GM18873 (cell line): ENCODE data around the gene SNX5.
A peak's percentile ranks its signal among the peaks of the same experiment; 100 is the strongest.

Source experiments
- ATAC-seq: cut with Tn5 transposase; IDR thresholded peaks from one replicate; pipeline ENCODE4 v1.9.1; 2021; ENCODE audit warnings: mild to moderate bottlenecking, moderate library complexity, moderate number of reproducible peaks; ENCODE audit not compliant: unreplicated experiment, low FRiP score

SNX5 gene

DNA sequence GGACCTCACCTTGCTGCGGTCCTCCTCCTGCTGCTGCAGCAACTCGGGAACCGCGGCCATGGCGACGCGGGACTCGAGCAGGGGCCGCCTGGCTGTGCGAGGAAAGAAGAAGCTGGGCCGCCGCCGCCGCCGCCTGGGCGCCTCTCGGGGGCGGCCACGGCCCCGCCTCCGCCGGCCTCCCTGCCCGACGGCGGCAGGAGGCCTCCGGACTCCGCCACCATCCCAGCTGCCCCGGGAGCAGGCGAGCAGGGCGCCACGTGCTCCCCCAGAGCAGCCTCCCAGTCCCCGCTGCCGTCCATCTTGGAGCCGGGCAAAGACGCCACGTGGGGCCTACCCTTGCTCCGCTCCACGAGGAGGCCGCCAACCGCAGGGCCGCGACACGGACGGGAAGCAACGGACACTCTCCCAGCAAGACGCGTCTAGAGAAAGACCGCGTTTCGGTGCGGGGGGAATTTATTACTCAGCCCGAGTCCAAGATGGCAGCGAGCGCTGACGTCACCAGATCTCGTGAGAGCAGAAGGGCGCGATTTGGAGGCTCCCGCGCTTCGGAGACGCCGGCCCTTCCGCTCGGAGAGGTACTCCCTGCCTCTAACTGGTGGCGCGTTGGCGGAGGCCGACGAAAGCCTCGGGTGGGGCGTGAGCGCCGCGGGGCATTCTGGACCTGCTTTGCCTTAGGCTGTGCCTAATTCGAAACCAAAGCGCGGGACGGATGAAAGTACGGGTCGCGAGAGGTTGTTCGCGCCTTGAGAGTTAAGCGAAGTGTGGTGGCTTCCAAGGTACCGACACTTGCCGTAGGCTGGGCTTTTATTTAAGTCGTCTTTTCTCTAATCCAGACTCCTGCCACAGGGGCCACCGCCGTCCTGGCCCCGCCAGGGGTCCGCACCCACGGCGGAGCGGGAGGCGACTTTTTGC, at the start of gene SNX5, which contains the start of gene MGME1:
Gene SNX5, minus strand, starts transcription at position 429 of the 912 bp plus-strand sequence. Its CDS starts 369 bp downstream, at position 60.
Gene MGME1, plus strand, starts transcription at position 653 of the 912 bp plus-strand sequence. CDS start 842 bp downstream, outside the sequence.
- peak; percentile 77 for ATAC-seq

DNA sequence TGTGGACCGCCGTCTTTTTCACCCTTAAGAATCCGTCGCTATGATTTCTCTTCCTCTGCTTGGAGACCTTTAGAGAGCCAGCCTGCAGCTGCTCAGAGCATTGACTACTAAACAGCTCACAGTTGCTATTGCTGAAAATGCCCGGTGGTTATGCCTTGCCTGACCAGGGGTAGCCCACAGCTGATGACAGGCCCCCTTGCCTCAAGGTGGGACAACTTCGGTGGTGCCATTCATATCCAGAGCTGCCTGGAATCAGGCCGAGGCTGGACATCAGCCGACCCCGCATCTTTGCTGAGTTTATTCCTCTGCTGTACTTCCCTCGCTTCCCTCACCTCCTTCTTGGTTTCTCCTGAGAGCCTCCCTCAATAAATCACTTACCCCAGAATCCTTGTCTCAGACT, 49.5 kb upstream of the SNX5 start:
- no peak for ATAC-seq

DNA sequence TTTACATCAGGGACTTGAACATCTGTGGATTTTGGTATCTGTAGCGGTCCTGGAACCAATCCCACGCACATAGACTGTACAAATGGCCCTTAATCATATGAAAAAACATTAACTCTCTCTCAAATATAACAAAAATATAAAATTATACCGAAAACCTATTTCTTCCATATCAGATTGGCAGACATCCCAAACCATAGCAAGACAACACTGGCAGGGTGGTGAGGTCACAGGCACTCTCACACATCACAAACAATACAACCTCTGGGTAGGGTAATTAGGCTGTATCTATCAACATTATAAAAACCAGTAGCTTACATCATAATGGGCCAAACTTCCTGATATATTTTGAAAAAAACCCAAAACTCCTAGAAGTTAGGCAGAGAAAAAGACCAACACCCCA, 48.2 kb upstream of the SNX5 start:
- no peak for ATAC-seq

DNA sequence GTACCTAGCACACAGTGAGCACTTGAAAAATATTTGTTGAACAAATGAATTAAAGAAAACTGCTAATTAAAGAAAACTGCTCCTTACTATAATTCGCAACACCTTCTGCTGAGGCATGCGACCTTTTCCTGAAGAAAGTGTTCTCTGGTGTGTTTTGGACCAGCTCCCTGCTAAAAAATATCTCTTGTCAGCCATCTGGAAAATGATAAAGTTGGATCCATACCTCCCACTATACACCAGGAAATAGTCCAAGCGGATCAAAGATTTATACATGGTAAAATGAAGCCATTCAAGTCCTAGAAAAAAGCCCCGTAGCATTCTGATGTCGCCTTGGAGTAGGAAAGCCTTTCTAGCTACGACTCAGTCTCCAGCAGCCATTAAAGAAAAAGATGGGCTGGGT, 45.8 kb upstream of the SNX5 start:
- no peak for ATAC-seq

DNA sequence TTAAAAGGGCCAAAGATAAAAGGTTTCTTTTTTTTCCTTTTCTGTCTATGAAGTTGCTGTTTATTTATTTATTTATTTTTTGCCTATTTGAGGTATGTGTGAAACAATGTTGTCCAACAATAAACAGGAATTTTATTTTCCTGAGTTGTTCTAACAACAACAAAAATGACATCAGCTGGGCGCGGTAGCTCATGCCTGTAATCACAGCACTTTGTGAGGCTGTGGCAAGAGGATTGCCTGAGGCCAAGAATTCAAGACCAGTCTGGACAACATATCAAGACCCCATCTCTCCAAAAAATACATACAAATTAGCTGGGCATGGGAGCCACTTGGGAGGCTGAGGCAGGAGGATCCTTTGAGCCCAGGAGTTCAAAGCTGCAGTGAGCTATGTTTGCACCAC, 44.3 kb upstream of the SNX5 start:
- ATAC-seq, result no peak

DNA sequence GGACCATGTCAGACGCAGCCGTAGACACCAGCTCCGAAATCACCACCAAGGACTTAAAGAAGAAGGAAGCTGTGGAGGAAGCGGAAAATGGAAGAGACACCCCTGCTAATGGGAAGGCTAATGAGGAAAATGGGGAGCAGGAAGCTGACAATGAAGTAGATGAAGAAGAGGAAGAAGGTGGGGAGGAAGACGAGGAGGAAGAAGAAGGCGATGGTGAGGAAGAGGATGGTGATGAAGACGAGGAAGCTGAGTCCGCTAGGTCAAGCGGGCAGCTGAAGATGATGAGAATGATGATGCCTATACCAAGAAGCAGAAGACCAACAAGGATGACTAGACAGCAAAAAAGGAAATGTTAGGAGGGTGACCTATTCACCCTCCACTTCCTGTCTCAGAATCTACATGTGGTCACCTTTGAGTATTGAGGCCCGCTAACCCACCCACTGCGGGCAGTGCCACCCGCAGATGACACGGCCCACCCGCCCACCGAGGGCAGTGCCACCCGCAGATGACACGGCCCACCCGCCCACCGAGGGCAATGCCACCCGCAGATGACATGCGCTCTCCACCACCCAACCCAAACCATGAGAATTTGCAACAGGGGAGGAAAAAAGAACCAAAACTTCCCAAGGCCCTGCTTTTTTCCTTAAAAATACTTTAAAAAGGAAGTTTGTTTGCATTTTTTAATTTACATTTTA, 43.5 kb upstream of the SNX5 start:
- no peak for ATAC-seq

DNA sequence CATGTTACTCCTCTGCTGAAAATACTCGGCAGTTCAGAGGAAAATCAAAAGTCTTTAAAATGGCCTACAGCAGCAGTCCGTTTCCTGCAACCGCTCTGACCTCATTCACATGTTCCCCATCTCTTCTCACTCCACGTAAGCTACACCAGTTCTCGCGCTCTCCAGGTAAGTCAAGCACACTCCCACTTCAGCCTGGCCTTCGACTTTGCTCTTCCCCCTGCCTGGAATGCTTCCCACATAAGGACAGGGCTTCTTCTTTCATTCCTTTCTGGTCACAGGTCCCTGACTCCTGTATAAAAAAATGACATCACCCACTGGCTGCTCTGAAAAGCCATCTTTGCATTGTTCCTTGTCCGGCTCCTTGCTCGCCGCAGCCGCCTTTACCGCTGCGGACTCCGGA, 42.9 kb upstream of the SNX5 start:
- ATAC-seq, result no peak

DNA sequence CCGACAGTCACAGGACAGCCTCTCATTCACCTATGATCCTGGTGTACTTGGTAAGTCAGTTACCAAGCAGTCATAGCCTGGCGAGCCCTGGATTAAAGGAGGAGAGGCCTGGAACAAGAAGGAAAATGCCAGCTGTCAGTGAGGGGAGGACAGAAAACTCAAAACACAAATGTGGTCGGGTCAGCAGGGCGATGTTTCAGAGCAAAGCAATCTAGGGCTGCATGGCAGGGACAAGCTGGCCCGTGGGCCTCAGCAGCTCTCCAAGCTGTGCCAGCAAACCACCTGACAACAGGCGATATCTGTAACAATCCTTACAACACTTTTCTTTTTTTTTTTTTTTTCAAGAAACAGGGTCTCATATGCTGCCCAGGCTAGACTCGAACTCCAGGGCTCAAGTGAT, 40.5 kb upstream of the SNX5 start:
- ATAC-seq, result no peak

DNA sequence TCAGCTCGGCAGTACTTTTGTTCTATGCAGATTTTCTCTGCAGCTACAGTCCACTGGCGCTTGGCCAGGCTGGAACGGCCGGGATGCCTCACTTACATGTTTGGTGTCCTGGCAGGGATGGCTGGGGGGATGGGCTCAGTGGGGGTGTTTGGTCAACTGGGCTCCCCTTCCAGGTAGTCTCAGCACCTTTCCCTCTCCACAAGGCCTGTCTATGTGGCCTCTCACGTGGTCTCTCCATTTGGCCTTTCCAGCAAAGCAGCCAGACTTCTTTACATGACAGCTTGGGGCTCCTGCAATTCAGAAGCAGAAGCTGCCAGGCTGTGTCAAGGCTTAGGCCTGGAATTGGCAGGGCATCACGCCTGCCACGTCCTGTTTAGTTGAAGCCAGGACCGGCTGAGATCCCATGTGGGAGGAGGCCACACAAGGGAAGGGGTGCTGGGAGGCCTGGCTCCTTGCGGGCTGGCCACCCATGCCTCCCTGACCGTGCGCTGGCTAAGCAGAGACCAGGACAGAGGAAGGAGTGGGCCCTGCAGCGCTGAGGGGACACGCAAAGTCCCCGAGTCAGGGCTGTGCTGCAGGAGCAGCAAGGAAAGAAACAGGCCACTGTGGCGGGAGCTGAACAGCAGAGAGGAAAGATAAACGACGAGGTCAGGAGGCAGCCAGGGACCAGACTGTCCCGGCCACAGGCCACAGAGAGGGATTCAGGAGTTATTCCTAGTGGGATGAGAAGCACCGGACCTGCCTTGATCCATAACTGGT, 39.1 kb upstream of the SNX5 start:
- no peak for ATAC-seq

DNA sequence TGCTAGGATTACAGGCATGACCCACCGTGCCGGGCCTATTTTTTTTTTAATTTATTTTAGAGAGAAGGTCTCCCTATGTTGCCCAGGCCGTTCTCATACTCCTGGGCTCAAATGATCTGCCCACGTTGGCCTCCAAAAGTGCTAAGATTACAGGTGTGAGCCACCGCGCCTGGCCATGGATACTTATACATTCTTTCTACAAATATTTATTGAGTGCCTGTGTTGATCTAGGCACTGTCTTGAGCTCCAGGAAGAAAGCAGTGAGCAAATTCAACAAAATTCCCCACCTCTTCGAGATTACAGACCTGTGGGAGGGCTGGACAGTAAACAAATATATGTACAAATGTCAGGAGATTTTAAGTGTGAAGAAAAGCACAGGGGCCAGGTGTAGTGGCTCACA, 38.1 kb upstream of the SNX5 start:
- no peak for ATAC-seq

DNA sequence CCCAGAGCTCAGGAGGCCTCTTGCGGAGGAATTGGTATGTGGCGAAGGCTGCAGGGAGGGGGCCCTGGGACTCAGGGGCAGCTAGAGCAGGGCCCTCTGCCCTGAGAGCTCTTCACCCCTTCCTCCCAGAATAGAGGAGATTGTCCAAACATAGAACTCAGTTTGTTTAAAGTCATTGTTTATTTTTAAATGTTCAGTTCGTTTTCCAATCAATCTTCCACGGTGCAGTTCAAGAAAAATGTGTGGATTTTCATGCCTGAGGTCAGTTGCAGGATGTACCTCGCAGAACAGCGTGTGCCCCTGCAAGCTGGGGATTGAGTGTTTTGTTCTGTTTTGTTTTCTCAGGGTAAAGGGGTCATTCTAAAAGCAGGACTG, 37.4 kb upstream of the SNX5 start:
- no peak for ATAC-seq

DNA sequence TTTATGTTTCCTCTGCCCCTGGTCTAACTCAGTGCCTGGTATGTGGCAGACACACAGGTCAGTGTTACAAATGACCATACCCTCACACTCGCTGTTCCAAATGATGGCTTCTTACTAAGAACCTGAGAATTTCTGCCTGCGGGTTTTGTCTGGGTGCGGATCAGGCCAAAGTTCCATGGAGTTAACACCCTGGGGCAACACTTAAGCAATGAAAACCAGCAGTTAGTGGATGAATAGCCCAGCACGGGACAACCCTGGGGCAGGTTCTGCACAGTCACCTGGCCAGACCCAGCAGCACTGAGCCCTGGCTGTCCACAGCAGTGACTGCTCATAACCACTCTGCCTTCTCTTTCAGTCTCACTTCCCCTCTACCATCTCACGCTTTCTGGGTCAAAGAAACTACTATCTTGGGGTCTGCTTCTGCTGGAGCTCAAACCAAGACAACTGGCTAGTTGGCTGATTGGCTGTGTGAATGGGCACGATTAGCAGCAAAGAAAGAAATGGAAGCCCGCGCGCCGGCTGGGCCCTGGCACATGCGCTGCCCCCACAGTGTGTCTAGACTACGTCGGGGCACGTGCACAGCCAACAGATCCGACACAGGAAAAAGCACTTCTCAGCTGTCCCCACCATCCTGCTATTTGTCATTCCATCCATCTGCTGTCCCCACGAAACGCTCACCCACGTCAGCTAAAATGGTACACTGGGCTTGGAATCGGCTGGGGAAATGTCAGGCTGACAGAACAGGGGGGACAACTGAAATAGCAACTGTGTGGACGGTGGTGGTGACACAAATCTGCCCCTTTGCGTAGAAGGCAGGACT, 36.8 kb upstream of the SNX5 start:
- ATAC-seq, result peak; percentile 92

DNA sequence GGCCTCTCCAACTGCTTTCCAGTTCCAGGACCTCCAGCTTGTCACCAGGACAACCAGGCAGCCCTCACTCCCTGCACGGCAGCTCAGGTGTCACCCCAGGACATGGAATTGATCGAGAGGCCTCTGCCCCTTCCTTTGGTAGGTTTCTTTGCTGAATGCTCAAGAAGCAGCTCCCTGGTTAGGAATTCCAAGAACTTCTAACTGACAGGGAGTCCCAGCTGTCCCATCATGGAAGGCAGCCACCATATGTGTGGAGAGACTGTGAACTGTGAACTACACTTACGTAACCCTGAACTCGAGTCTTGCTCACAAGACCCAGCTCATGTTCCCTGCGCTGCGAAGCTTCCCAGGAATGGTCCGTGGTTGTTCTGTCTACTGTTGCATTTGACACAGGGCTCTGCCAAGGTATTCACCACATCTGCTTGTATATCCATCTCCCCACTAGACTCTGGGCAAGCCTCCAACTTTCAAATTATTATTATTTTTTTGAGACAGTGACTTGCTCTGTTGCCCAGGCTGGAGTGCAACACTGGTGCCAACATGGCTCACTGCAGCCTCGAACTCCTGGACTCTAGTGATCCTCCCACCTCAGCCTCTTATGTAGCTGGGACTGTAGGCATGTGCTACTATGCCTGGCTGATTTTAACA, 35.9 kb upstream of the SNX5 start:
- ATAC-seq, result no peak

DNA sequence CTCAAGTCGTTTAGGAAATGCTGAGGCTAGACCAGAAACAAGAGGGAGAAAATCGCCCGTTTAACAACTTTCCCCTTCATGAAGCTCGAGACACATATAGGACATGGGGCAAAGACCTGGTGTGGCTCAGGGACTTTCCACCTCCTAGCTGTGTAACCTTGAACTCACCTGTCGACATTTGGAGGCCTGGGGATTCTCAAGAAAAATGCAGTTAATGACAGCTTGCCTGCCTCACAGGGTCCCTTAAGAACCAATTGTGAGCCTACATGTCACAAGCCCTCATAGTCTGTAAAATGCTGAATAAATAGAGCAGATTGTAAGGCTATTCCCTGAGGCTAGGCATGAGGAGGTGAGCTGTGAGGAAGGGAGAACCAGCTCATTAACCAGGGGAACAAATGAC, 35.3 kb upstream of the SNX5 start:
- no peak for ATAC-seq

DNA sequence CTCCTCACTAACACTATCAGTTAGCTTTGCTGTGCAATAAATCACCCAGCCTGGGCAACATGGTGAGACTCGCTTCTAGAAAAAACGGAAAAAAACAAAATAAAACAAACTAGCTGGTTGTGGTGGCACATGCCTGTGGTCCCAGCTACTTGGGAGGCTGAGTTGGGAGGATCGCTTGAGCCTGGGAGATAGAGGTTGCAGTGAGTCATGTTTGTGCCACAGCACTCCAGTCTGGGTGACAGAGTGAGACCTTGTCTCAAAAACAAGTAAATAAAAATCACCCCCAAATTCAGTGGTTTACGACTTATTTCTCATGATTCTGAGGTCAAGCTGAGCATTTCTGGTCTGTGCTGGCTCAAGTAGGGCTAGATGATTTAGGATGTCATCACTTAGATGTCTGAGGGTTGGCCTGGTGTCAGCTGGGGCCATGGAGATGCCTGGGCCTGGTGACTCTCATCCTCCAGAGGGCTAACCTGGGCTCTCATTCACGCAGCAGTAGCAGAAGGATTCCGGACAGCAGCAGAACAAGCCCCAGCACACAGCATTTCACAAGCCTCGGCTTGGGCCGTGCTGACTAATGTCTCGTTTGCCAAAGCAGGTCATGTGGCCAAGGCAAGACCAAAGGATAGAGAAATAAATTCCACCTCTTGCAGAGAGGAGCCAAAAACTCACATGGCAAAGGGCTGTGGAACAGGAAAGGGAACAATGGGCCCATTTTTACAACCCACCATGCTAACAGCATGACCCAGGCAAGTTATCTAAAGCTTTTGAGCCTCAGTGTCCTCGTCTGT, 32.7 kb upstream of the SNX5 start:
- no peak for ATAC-seq

DNA sequence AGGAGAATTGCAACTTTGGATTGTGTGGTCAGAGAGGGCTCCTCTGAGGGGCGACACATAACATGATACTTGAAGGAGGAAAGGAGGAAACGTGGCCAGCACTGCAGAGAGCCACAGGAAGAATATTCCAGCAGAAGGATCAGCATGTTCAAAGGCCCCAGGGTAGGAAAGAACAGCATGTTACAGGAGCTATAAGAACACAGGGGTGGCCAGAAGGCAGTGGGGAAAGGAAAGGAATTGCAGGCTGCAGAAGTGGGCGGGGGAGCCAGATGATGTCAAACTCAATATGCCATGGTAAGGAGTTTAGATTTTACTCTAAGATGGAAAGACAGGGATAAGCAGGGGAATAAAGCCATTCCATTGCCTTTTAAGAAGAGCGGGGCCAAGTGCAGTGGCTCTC, 31.0 kb upstream of the SNX5 start:
- no peak for ATAC-seq

DNA sequence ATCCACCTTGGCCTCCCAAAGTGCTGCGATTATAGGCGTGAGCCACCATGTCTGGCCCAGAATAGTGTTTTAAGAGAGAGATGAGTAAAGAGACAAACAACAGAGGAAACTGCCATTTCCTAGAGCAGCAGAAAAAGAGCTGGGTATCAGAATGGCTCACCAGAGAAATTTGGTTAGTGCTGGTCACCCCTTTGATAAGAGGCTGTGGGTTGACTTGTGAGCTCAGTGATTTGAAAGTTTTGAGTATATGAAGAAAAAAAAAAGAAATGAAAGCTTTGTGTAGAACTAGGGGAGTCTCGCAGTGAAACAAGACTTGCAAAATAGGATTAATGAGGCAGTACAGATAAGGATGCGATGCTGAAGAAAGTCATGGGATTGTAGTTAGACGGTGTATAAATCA, 29.9 kb upstream of the SNX5 start:
- ATAC-seq, result no peak

DNA sequence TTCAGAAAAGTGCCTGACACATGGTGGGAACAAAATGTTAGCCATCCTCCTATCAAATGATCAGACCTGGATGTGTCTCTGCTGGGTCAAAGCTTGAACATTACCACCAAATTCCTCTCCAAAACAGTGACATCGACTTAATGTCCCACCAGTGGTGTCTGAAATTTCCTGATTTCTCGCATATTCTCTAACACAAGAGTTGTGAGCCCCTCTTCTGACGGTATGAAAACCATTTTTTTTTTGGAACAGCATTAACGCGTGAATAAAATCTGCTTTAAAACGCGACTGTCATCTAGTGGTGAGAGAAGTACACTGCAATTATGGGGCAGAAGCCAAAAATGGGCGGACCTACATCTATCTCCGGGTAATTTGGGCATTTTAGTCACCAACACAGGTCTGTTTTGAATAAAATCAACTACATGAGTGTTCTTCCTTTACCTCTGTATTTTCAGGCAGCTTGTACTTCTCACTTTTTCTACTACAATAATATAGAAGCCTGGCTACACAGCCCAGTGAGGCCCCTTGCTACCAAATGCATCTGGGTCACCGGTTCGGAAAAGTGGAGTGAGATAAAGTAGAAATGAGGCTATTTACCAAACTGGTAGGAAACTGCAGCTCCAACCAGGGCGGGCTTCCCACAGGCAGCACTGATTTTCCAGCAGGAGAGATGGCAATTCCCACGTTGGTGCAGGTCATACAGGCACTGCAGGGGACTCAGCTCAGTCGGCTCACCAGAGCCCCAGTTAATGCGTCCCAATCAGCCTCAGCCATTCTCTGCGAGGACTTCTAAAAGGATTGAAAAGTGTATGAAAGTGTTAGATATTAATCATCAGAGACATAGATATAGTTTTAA, 27.6 kb upstream of the SNX5 start:
- no peak for ATAC-seq
